Astrocyte (in vitro differentiated cells and primary cell): Measurements from ENCODE around the gene TRAPPC3L. TPM values are rescaled to one million over a fixed set of nuclear protein-coding genes. Genes with fewer than 3 reads are reported as not detected.

Experiments
- DNase-seq: peaks from one replicate; pipeline ENCODE4 v3.0.0-alpha.2; 2010; ENCODE audit warnings: low read depth
- FAIRE-seq: peaks from 2 replicates; lab custom pipeline; 2011; peaks lifted over from hg19 to GRCh38; lab: Jason Lieb, UNC
- H2AFZ ChIP-seq: 2 replicates; pipeline ENCODE4 v1.6.0; 2012; ENCODE audit warnings: low read depth, low read length, inconsistent platforms
- H3K27ac ChIP-seq: 2 replicates; pipeline ENCODE4 v1.5.1; 2011; ENCODE audit warnings: low read depth, low read length, inconsistent platforms
- H3K27me3 ChIP-seq: 2 replicates; pipeline ENCODE4 v1.6.0; 2011; ENCODE audit warnings: low read length, inconsistent platforms; ENCODE audit not compliant: insufficient read depth
- H3K36me3 ChIP-seq: 2 replicates; pipeline ENCODE4 v1.5.1; 2011; ENCODE audit warnings: low read length, inconsistent platforms; ENCODE audit not compliant: insufficient read depth
- H3K4me1 ChIP-seq: 2 replicates; pipeline ENCODE4 v1.5.1; 2011; ENCODE audit warnings: low read length, inconsistent platforms; ENCODE audit not compliant: insufficient read depth
- H3K4me2 ChIP-seq: 2 replicates; pipeline ENCODE4 v1.6.0; 2012; ENCODE audit warnings: low read length, inconsistent platforms
- H3K4me3 ChIP-seq: 2 replicates; pipeline ENCODE4 v1.5.1; 2011; ENCODE audit warnings: low read depth, mild to moderate bottlenecking, low read length, inconsistent platforms; ENCODE audit not compliant: insufficient read depth
- H3K79me2 ChIP-seq: 2 replicates; pipeline ENCODE4 v1.6.0; 2012; ENCODE audit warnings: mild to moderate bottlenecking, low read length, inconsistent platforms; ENCODE audit not compliant: insufficient read depth
- H3K9ac ChIP-seq: 2 replicates; pipeline ENCODE4 v1.6.0; 2012; ENCODE audit warnings: mild to moderate bottlenecking, low read length, inconsistent platforms
- H3K9me3 ChIP-seq: 2 replicates; pipeline ENCODE4 v1.5.1; 2012; ENCODE audit warnings: low read depth, mild to moderate bottlenecking, low read length, inconsistent platforms; ENCODE audit not compliant: insufficient read depth
- H4K20me1 ChIP-seq: 2 replicates; pipeline ENCODE4 v1.6.0; 2012; ENCODE audit warnings: low read length, inconsistent platforms; ENCODE audit not compliant: insufficient read depth
- H3K27ac Mint-ChIP-seq: one replicate; pipeline ENCODE4 v1.8.0; 2021; ENCODE audit warnings: mild to moderate bottlenecking, mixed read lengths; ENCODE audit not compliant: unreplicated experiment
- H3K27me3 Mint-ChIP-seq: one replicate; pipeline ENCODE4 v1.8.0; 2021; ENCODE audit warnings: low read depth, mixed read lengths; ENCODE audit not compliant: unreplicated experiment
- H3K36me3 Mint-ChIP-seq: one replicate; pipeline ENCODE4 v1.8.0; 2021; ENCODE audit warnings: low read depth, mixed read lengths; ENCODE audit not compliant: unreplicated experiment
- H3K4me1 Mint-ChIP-seq: one replicate; pipeline ENCODE4 v1.8.0; 2021; ENCODE audit warnings: low read depth, mixed read lengths; ENCODE audit not compliant: unreplicated experiment
- H3K4me3 Mint-ChIP-seq: one replicate; pipeline ENCODE4 v1.8.0; 2021; ENCODE audit warnings: mild to moderate bottlenecking, moderate library complexity, mixed read lengths; ENCODE audit not compliant: unreplicated experiment
- H3K9me3 Mint-ChIP-seq: one replicate; pipeline ENCODE4 v1.8.0; 2021; ENCODE audit warnings: mild to moderate bottlenecking, mixed read lengths; ENCODE audit not compliant: unreplicated experiment
- EZH2 ChIP-seq: IDR thresholded peaks from 2 replicates; pipeline ENCODE4 v1.6.1; 2012; ENCODE audit warnings: mild to moderate bottlenecking, low read length, inconsistent platforms; ENCODE audit not compliant: insufficient read depth
- total RNA-seq: library from RNA; stranded (reverse); gene quantifications from 2 replicates; pipeline ENCODE4 v1.2.1, GENCODE V29; 2021
- TF ChIP-seq, protein P1 (sequence below): IDR thresholded peaks from 2 replicates; pipeline ENCODE4 v1.5.1; 2011; ENCODE audit warnings: low read depth, mild to moderate bottlenecking, inconsistent platforms, low read length, moderate library complexity; ENCODE audit not compliant: insufficient read depth

The TRAPPC3L gene
- total RNA-seq, 1 donor from 2014 or later: not detected

DNA sequence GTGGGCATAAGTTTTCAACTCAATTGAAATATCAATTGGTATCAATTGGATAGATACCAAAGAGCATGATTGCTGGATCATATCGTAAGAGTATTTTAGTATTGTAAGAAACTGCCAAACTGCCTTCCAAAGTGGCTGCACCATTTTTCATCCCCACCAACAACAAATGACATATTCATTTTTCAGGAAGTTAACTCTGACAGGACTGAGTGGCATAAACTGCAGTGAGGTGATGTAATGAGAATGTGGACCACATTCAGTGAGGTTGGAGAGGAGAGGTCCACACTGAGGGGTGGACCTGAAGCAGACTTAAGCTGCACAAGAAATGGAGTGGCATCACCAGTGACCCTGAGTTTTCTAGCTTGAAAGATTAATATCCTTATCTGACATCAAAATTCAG is 95.9 kb downstream of the TRAPPC3L start:
- Histone ChIP-seq H3K4me1 (peaks cover 17% of the 10 kb centered on the region), H3K27ac (no peak overlapping the region), H3K4me2 (no peak overlapping the region), H2AFZ (no peak overlapping the region), H3K79me2 (no peaks in the 10 kb centered on the region), H3K36me3 (no peaks in the 10 kb centered on the region), H3K9ac (no peak overlapping the region), H3K4me3 (no peak overlapping the region), H3K27me3 (no peaks in the 10 kb centered on the region), H4K20me1 (no peaks in the 10 kb centered on the region), H3K9me3 (no peaks in the 10 kb centered on the region)
- H3K27ac Mint-ChIP-seq: no peak overlapping the region
- no peaks in the 10 kb centered on the region for H3K27me3 Mint-ChIP-seq
- no peak for FAIRE-seq
- H3K4me3 Mint-ChIP-seq: no peak overlapping the region
- no peaks in the 10 kb centered on the region for H3K36me3 Mint-ChIP-seq
- no peaks in the 10 kb centered on the region for H3K9me3 Mint-ChIP-seq
- no peak for TF ChIP-seq EZH2
- TF ChIP-seq, protein P1, sequence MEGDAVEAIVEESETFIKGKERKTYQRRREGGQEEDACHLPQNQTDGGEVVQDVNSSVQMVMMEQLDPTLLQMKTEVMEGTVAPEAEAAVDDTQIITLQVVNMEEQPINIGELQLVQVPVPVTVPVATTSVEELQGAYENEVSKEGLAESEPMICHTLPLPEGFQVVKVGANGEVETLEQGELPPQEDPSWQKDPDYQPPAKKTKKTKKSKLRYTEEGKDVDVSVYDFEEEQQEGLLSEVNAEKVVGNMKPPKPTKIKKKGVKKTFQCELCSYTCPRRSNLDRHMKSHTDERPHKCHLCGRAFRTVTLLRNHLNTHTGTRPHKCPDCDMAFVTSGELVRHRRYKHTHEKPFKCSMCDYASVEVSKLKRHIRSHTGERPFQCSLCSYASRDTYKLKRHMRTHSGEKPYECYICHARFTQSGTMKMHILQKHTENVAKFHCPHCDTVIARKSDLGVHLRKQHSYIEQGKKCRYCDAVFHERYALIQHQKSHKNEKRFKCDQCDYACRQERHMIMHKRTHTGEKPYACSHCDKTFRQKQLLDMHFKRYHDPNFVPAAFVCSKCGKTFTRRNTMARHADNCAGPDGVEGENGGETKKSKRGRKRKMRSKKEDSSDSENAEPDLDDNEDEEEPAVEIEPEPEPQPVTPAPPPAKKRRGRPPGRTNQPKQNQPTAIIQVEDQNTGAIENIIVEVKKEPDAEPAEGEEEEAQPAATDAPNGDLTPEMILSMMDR: no peak
- peaks cover 22% of the 10 kb centered on the region for H3K4me1 Mint-ChIP-seq
- no peak for DNase-seq

DNA sequence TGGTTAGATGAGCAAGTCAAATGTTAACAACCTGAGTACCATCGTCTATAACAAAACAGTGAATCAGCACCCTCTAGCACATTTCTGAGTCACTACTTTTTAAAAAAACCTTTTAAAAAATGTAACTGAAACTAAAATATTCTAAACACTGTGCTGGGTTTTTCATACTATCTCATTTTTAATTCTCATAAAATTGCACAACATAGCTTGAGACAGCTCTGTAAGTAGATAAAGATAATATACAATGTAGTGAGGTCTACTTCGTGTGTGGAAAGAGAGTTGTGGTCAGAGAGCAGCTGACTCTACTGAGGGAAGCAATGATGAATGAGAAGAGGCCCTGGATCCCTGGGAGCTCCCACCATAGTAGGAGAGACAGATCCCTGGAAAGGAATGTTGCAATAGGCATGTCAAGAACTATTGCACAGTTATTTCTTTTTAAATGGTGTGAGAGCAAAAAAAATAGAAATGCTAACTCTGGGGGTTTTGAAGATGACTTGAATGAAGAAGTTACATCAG is 97.9 kb downstream of the TRAPPC3L start:
- H3K4me2 ChIP-seq: peak overlapping the region; percentile 61
- no peak overlapping the region for H3K4me3 ChIP-seq
- DNase-seq (peak; percentile 99), FAIRE-seq (peak; percentile 39)
- Mint-ChIP-seq H3K4me1 (peaks cover 30% of the 10 kb centered on the region), H3K9me3 (no peaks in the 10 kb centered on the region), H3K36me3 (no peaks in the 10 kb centered on the region), H3K27ac (peak overlapping the region; percentile 93), H3K27me3 (no peaks in the 10 kb centered on the region), H3K4me3 (peak overlapping the region; percentile 0)
- no peaks in the 10 kb centered on the region for H4K20me1 ChIP-seq
- no peaks in the 10 kb centered on the region for H3K9me3 ChIP-seq
- no peaks in the 10 kb centered on the region for H3K27me3 ChIP-seq
- H3K36me3 ChIP-seq: no peaks in the 10 kb centered on the region
- H3K9ac ChIP-seq: no peak overlapping the region
- H3K79me2 ChIP-seq: no peaks in the 10 kb centered on the region
- no peak overlapping the region for H2AFZ ChIP-seq
- peak overlapping the region; percentile 63 for H3K27ac ChIP-seq
- TF ChIP-seq, protein P1: no peak
- H3K4me1 ChIP-seq: peaks cover 17% of the 10 kb centered on the region

DNA sequence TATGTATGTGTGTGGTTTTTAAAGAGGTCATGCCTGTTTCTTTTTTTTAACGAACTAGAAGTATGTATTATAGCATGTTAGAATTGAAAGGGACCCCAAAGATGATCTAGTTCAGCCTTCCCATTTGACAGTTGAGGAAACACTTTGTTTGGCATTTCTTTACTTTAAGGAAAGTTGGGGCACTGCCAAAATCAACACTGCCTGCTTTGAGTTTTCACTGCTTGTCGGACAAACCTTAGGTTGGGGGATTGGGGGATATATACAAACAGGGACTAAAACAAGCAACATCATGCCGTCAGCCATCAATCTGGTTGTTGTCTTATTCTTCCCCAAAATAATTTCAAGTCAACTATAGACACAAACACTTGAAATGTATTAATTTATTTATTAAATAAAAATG is 98.4 kb downstream of the TRAPPC3L start:
- H3K4me1 ChIP-seq: peaks cover 17% of the 10 kb centered on the region
- DNase-seq: peak; percentile 20
- peak overlapping the region; percentile 61 for H3K4me2 ChIP-seq
- TF ChIP-seq EZH2: no peak
- TF ChIP-seq, protein P1: no peak
- H3K4me3 ChIP-seq: no peak overlapping the region
- Mint-ChIP-seq H3K9me3 (no peaks in the 10 kb centered on the region), H3K27ac (peak overlapping the region; percentile 71), H3K27me3 (no peaks in the 10 kb centered on the region), H3K36me3 (no peaks in the 10 kb centered on the region), H3K4me3 (no peak overlapping the region), H3K4me1 (peaks cover 35% of the 10 kb centered on the region)
- no peaks in the 10 kb centered on the region for H3K79me2 ChIP-seq
- no peaks in the 10 kb centered on the region for H3K36me3 ChIP-seq
- H3K27ac ChIP-seq: peak overlapping the region; percentile 63
- no peak overlapping the region for H2AFZ ChIP-seq
- H3K9ac ChIP-seq: peak overlapping the region; percentile 23
- H3K27me3 ChIP-seq: no peaks in the 10 kb centered on the region
- H3K9me3 ChIP-seq: no peaks in the 10 kb centered on the region
- no peak for FAIRE-seq
- no peaks in the 10 kb centered on the region for H4K20me1 ChIP-seq
